H1 (cell line): ENCODE measurements around the gene BBX. TPM values are rescaled to one million over a fixed set of nuclear protein-coding genes. Genes with fewer than 3 reads are reported as not detected.

ENCODE experiments used
- ATF2 ChIP-seq: IDR thresholded peaks from 2 replicates; pipeline ENCODE4 v1.6.1; 2012; ENCODE audit warnings: low read length, inconsistent platforms
- GABPA ChIP-seq: IDR thresholded peaks from 2 replicates; pipeline ENCODE4 v1.6.1; 2011; ENCODE audit warnings: mild to moderate bottlenecking, low read length, moderate library complexity, borderline replicate concordance; ENCODE audit not compliant: insufficient read depth
- SUZ12 ChIP-seq: fragments of 200-600 bp; sonication (generic); IDR thresholded peaks from 2 replicates; pipeline ENCODE4 v1.6.1; 2012; ENCODE audit warnings: mild to moderate bottlenecking, inconsistent platforms, low read length, moderate library complexity, mixed read lengths
- polyA plus RNA-seq, 7 experiments: library from polyadenylated mRNA; depleted of rRNA in 3 of 7; stranded (reverse) in 5 of 7; unstranded in 2 of 7; fragments of >200 nt in 5 of 7; fragments of 200-250 nt in 2 of 7; gene quantifications; 1 replicate in 5 of 7; 2 replicates in 1 of 7; 4 replicates in 1 of 7; pipeline versions ENCODE4 v1.2.1 to v1.2.3, GENCODE V29; 2011 to 2013; ENCODE audit warnings: missing spikeins in 2 of 7, mixed read lengths in 2 of 7
- total RNA-seq: library from RNA; stranded (reverse); fragmentation: NEBNext Ultra II Directional; extraction: Animal tissue kit (Norgen Biotek cat#: 25700); gene quantifications from 2 replicates; pipeline ENCODE4 v1.2.1, GENCODE V29; 2021

The BBX gene
- total and polyA plus RNA-seq, 2 of the 8 experiments (the other 6 are each of a cell fraction or from before 2014, with no cell fraction given), result 11.0 to 42.5 TPM

GRCh38 chr3:107796791-107797190 is 274.0 kb downstream of the BBX start (continued):
- TF ChIP-seq SUZ12, result no peak
- TF ChIP-seq GABPA, result no peak
- TF ChIP-seq ATF2, result no peak
